ENCODE measurements around the gene STRN4. TPM values are rescaled to one million over a fixed set of nuclear protein-coding genes. Genes with fewer than 3 reads are reported as not detected.
A peak's percentile ranks its signal among the peaks of the same experiment; 100 is the strongest.

Gene STRN4
- total RNA-seq, 1 experiment from 2014 or later = 143 TPM

- Histone ChIP-seq H3K27ac (ENCODE audit: insufficient read length, low read depth, low read length) (no peak overlapping the region), H3K14ac (ENCODE audit: insufficient read depth, low read length) (no peak overlapping the region), H2BK120ac (ENCODE audit: low read depth, low read length, poor library complexity, severe bottlenecking) (no peak overlapping the region), H3K4ac (ENCODE audit: low read depth, low read length) (no peak overlapping the region), H3K4me1 (ENCODE audit: insufficient read depth, low read length) (no peaks in the 10 kb centered on the region), H3K56ac (ENCODE audit: insufficient read length, low read depth, low read length) (no peak overlapping the region), H2BK15ac (ENCODE audit: low read depth, low read length) (no peak overlapping the region), H3K9ac (ENCODE audit: extremely low read depth, insufficient read length, low read length) (no peak overlapping the region), H2AK5ac (ENCODE audit: insufficient read length, low read length) (no peak overlapping the region), H3K27me3 (ENCODE audit: insufficient read depth, low read length) (no peaks in the 10 kb centered on the region), H2BK5ac (ENCODE audit: insufficient read length, low read length) (no peak overlapping the region), H2BK12ac (ENCODE audit: insufficient read length, low read depth, low read length) (no peak overlapping the region), H3K9me3 (ENCODE audit: control insufficient read depth, low read depth, low read length) (no peaks in the 10 kb centered on the region), H3K4me2 (ENCODE audit: insufficient read depth, insufficient read length, low read length) (peak overlapping the region; percentile 11), H2BK20ac (ENCODE audit: low read depth, low read length, poor library complexity, severe bottlenecking) (no peak overlapping the region), H3K79me1 (ENCODE audit: insufficient read depth, low read depth, low read length, poor library complexity, severe bottlenecking) (no peaks in the 10 kb centered on the region), H4K20me1 (ENCODE audit: control insufficient read depth, insufficient read depth, insufficient read length) (no peaks in the 10 kb centered on the region), H4K5ac (ENCODE audit: insufficient read length, low read depth, low read length) (no peak overlapping the region), H3K23ac (ENCODE audit: insufficient read length, low read depth, low read length) (no peak overlapping the region), H3K18ac (ENCODE audit: insufficient read length, low read depth, low read length) (no peak overlapping the region), H3K79me2 (ENCODE audit: insufficient read depth, low read length) (no peaks in the 10 kb centered on the region), H2AFZ (ENCODE audit: low read length) (no peak overlapping the region), H4K8ac (replicated peaks; ENCODE audit: insufficient read length, low read depth, low read length) (no peak overlapping the region), H3T11ph (ENCODE audit: low read length) (no peak overlapping the region), H3K23me2 (ENCODE audit: insufficient read length, low read depth, low read length, poor library complexity, severe bottlenecking) (no peaks in the 10 kb centered on the region), H4K91ac (ENCODE audit: insufficient read length, low read depth, low read length) (no peak overlapping the region)
- Mint-ChIP-seq H3K27me3 (ENCODE audit: low read depth) (no peaks in the 10 kb centered on the region; the same call in 1 of the 2 replicates), H3K4me3 (peak overlapping the region; percentile 29 to 62; a peak in 2 of 5 replicates), H3K36me3 (ENCODE audit: insufficient read depth in 1 of 3, low read depth in 3 of 3) (peaks cover 58 to 84% (median 83%) of the 10 kb centered on the region in 3 experiments), H3K9me3 (no peaks in the 10 kb centered on the region), H3K4me1 (peaks cover 7 to 17% of the 10 kb centered on the region in 2 experiments), H3K27ac (peak overlapping the region in 2 of 3 experiments; percentile 94 to 95; a peak in 4 of 7 replicates)
- WGBS (ENCODE audit: extremely low coverage, insufficient read length, low lambda C conversion rate) = no CpG with 5 or more reads among the region's 9 CpGs
- TF ChIP-seq CTCF (conservative IDR thresholded peaks at IDR 0.05) = no peak
- DNase-seq = no peak
Measured at GRCh38 chr19:46696866-46697203, 49.4 kb downstream of the STRN4 start.
